Smooth muscle cell (in vitro differentiated cells): ENCODE results near the gene SLC25A41. TPM values are rescaled to one million over a fixed set of nuclear protein-coding genes. Genes with fewer than 3 reads are reported as not detected.
A peak's percentile ranks its signal among the peaks of the same experiment; 100 is the strongest.

Experiments
- DNase-seq: peaks from one replicate; lab custom pipeline; 2025; ENCODE audit not compliant: unreplicated experiment; lab: John Stamatoyannopoulos, UW
- H2AFZ ChIP-seq: fragments of 200-600 bp; sonication (generic); 2 replicates; pipeline ENCODE4 v1.6.0; 2016; ENCODE audit warnings: antibody characterized with exemption, low read depth, mild to moderate bottlenecking
- H3F3A ChIP-seq: fragments of 200-600 bp; sonication (generic); 2 replicates; pipeline ENCODE4 v1.6.0; 2017; ENCODE audit warnings: antibody characterized with exemption, low read depth
- H3K27ac ChIP-seq: fragments of 200-600 bp; sonication (generic); 2 replicates; pipeline ENCODE4 v1.5.1; 2016; ENCODE audit warnings: low read depth, mild to moderate bottlenecking
- H3K27me3 ChIP-seq: fragments of 200-600 bp; sonication (generic); 2 replicates; pipeline ENCODE4 v1.6.1; 2016; ENCODE audit warnings: low read depth, mild to moderate bottlenecking
- H3K36me3 ChIP-seq: fragments of 200-600 bp; sonication (generic); 2 replicates; pipeline ENCODE4 v1.5.1; 2016; ENCODE audit warnings: low read depth
- H3K4me1 ChIP-seq: fragments of 200-600 bp; sonication (generic); 2 replicates; pipeline ENCODE4 v1.5.1; 2016; ENCODE audit warnings: low read depth
- H3K4me2 ChIP-seq: fragments of 200-600 bp; sonication (generic); 2 replicates; pipeline ENCODE4 v1.6.0; 2016; ENCODE audit warnings: mild to moderate bottlenecking
- H3K4me3 ChIP-seq: fragments of 200-600 bp; sonication (generic); 2 replicates; pipeline ENCODE4 v1.5.1; 2016; ENCODE audit warnings: mild to moderate bottlenecking
- H3K79me2 ChIP-seq: fragments of 200-600 bp; sonication (generic); 2 replicates; pipeline ENCODE4 v1.6.0; 2016; ENCODE audit warnings: low read depth, mild to moderate bottlenecking
- H3K9ac ChIP-seq: fragments of 200-600 bp; sonication (generic); 2 replicates; pipeline ENCODE4 v1.6.0; 2016; ENCODE audit warnings: low read depth
- H3K9me3 ChIP-seq: fragments of 200-600 bp; sonication (generic); replicated peaks from 2 replicates; pipeline ENCODE4 v1.5.1; 2016; ENCODE audit warnings: low read depth
- H4K20me1 ChIP-seq: fragments of 200-600 bp; sonication (generic); 2 replicates; pipeline ENCODE4 v1.6.0; 2016; ENCODE audit warnings: low read depth
- WGBS: methylation state at CpG from one replicate; pipeline ENCODE4 v1.1.7; 2016; ENCODE audit warnings: low lambda C conversion rate; 5-methylcytosine and 5-hydroxymethylcytosine counted together
- polyA plus RNA-seq: library from polyadenylated mRNA; unstranded; fragments of >200 nt; fragmentation: Nextera tagmentation; extraction: Ambion mirVana; gene quantifications from 2 replicates; pipeline ENCODE4 v1.2.1, GENCODE V29; 2016
- total RNA-seq: library from RNA; depleted of rRNA; stranded (reverse); fragments of >200 nt; gene quantifications from 2 replicates; pipeline ENCODE4 v1.2.3, GENCODE V29; 2014
- TF ChIP-seq, protein P1 (sequence below): fragments of 200-600 bp; sonication (generic); IDR thresholded peaks from 2 replicates; pipeline ENCODE4 v1.5.1; 2017; ENCODE audit warnings: borderline replicate concordance, mild to moderate bottlenecking, antibody characterized with exemption; ENCODE audit not compliant: insufficient read depth, poor library complexity, severe bottlenecking

SLC25A41 gene
- total and polyA plus RNA-seq, 2 experiments from 2014 or later: 0.30 TPM; not detected in 1

DNA sequence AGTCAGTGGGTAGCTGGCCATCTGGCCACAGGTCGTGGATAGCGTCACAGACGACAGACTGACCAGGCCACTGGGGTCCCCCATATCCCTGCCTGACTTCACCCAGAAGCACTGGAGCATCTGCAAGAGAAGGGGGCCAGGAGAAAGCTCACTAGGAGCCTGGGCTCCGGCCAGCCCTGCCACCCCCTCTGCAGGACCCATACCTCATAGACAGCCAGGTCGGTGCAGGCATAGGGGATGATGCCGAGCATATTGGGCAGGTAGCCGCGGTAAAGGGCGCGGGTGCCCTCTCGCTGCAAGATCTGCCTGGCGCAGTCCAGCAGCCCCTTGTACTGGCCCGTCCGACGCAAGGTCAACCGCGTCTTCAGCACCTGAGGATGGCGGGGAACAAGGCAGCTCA is 6.4 kb downstream of the SLC25A41 start:
- Histone ChIP-seq H3K79me2 (peaks cover 20% of the 10 kb centered on the region), H3K4me2 (no peak overlapping the region), H3F3A (no peaks in the 10 kb centered on the region), H3K27ac (no peak overlapping the region), H3K9me3 (no peaks in the 10 kb centered on the region), H4K20me1 (peaks cover 20% of the 10 kb centered on the region), H3K27me3 (peaks cover 8% of the 10 kb centered on the region), H3K36me3 (no peaks in the 10 kb centered on the region), H3K9ac (no peak overlapping the region), H3K4me3 (no peak overlapping the region), H2AFZ (no peak overlapping the region), H3K4me1 (peaks cover 11% of the 10 kb centered on the region)
- 95% methylated on average over 18 of the region's 18 CpGs for WGBS
- TF ChIP-seq, protein P1, sequence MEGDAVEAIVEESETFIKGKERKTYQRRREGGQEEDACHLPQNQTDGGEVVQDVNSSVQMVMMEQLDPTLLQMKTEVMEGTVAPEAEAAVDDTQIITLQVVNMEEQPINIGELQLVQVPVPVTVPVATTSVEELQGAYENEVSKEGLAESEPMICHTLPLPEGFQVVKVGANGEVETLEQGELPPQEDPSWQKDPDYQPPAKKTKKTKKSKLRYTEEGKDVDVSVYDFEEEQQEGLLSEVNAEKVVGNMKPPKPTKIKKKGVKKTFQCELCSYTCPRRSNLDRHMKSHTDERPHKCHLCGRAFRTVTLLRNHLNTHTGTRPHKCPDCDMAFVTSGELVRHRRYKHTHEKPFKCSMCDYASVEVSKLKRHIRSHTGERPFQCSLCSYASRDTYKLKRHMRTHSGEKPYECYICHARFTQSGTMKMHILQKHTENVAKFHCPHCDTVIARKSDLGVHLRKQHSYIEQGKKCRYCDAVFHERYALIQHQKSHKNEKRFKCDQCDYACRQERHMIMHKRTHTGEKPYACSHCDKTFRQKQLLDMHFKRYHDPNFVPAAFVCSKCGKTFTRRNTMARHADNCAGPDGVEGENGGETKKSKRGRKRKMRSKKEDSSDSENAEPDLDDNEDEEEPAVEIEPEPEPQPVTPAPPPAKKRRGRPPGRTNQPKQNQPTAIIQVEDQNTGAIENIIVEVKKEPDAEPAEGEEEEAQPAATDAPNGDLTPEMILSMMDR: no peak
- no peak for DNase-seq

DNA sequence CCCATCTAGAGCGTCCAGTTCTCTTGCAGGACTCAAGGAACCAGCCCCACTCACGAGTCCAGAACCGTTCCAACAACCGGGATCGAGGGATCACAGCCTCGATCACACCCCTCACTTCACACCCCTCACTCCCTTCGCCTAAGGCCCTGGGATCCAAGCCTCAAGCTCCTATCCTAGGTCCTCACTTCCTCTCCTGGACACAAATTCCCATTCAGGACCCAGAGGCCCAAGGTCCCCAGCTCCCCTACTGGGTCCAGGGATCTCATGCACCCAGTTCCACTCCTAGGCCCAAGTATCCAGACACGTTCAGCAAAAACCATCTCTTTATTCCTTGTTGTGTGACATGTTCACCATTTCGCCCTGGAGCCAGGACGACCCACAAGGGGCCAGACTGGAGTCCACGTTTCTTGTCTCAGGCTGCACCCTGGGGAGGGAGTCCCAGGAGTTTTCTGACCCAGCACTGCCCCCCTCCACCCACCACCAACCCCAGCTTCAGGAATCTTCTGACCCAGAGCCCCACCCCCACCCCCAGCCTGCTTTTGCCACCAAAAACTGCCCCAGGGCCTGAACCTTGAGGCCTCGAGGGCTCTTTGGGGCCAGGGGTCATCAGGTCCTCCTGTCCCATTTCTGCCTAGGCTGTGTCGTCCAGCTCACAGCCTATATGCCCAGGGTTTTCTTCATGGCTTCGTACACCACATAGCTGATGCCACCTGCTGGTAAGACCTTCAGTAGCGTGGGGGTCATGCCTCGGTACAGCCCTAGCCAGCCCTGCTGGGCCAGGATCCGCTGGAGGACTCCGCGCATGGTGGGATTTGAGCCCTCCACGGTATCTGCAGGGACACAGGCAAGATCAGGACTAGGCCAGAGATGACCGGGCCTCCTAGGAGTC is 7.6 kb downstream of the SLC25A41 start:
- Histone ChIP-seq H3K4me3 (no peak overlapping the region), H3K4me2 (no peak overlapping the region)
- no peak for DNase-seq

DNA sequence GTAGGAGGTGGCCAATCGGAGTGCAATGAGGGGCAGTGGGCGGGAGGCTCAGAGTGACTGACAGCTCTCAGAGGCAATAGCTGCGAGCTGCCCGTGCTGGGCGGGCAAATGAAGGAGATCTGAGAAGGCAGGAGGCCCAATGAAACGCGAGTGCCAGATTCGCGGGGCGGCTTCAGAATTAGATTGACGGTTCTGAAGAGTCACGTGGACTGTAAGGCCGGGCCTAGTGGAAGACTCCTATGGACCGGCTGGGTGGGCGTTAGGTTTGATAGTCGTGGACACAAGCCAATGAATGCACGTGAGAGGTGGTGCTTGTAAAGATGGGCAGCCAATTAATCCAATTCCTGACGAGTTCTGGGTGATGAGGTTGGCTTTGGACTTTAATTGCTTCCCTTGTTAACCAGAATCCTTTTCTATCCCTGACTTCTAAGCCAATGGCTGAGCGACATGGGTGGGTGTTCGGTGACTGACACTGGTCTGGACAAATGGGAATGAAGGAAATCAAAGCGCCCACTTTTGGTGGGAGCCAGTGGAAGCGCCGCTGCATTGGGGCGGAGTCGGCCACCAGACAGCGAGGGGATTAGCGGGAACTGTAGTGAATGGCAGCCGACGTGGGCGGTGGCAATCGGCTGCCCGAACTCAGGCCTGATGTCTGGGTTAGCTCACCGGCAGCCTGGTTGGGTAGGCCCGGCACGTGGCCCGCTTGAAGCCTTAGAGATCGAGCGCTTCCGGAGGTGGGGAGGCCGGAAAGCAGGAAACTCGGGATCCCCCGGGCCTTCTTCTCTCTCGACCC is 8.4 kb downstream of the SLC25A41 start:
- H3K9me3 ChIP-seq: no peaks in the 10 kb centered on the region
- no peaks in the 10 kb centered on the region for H3F3A ChIP-seq
- no peaks in the 10 kb centered on the region for H3K36me3 ChIP-seq
- TF ChIP-seq, protein P1: no peak
- 10% methylated on average over 40 of the region's 43 CpGs for WGBS
- H3K4me1 ChIP-seq: peaks cover 11% of the 10 kb centered on the region
- H3K4me2 ChIP-seq: no peak overlapping the region
- H3K27me3 ChIP-seq: peaks cover 6% of the 10 kb centered on the region
- peaks cover 40% of the 10 kb centered on the region for H3K79me2 ChIP-seq
- DNase-seq: peak; percentile 94
- H3K9ac ChIP-seq: no peak overlapping the region
- H3K27ac ChIP-seq: peak overlapping the region; percentile 37
- peaks cover 40% of the 10 kb centered on the region for H4K20me1 ChIP-seq
- H3K4me3 ChIP-seq: no peak overlapping the region
- H2AFZ ChIP-seq: no peak overlapping the region

More for the DNA sequence above, 7.6 kb downstream of the SLC25A41 start:
- H3F3A ChIP-seq: no peaks in the 10 kb centered on the region
- peaks cover 32% of the 10 kb centered on the region for H3K79me2 ChIP-seq
- H4K20me1 ChIP-seq: peaks cover 32% of the 10 kb centered on the region
- 95% methylated on average over 21 of the region's 21 CpGs for WGBS
- peaks cover 8% of the 10 kb centered on the region for H3K27me3 ChIP-seq
- TF ChIP-seq, protein P1: no peak
- no peak overlapping the region for H2AFZ ChIP-seq
- peaks cover 11% of the 10 kb centered on the region for H3K4me1 ChIP-seq
- H3K36me3 ChIP-seq: no peaks in the 10 kb centered on the region
- H3K9ac ChIP-seq: no peak overlapping the region
- peak overlapping the region; percentile 37 for H3K27ac ChIP-seq
- H3K9me3 ChIP-seq: no peaks in the 10 kb centered on the region
